HG02610 (cell line): ENCODE measurements around the gene PSMD9.
"Not testable (repeated sequence)": the region's sequence is repeated elsewhere in the genome, so short reads cannot be mapped to it uniquely, and the experiment has no call there.

Experiments
- ATAC-seq: cut with Tn5 transposase; IDR thresholded peaks from one replicate; pipeline ENCODE4 v1.9.1; 2021; ENCODE audit warnings: mild to moderate bottlenecking, moderate library complexity; ENCODE audit not compliant: unreplicated experiment

Gene PSMD9

GRCh38 chr12:121872546-121873215, 15.9 kb upstream of the PSMD9 start:
- ATAC-seq, result no peak

- ATAC-seq, result no peak
Observed at GRCh38 chr12:121873216-121873569, 15.4 kb upstream of the PSMD9 start.

- no peak for ATAC-seq
Observed at GRCh38 chr12:121874071-121874470, 14.5 kb upstream of the PSMD9 start.

- ATAC-seq, result no peak
Observed at GRCh38 chr12:121875582-121875981, 13.0 kb upstream of the PSMD9 start.

- ATAC-seq, result not testable (repeated sequence)
Observed at GRCh38 chr12:121876080-121876447, 12.5 kb upstream of the PSMD9 start.

- no peak for ATAC-seq
Observed at GRCh38 chr12:121883315-121883660, 5.3 kb upstream of the PSMD9 start.

GRCh38 chr12:121885129-121885528, 3.5 kb upstream of the PSMD9 start:
- not testable (repeated sequence) for ATAC-seq

GRCh38 chr12:121888083-121888477, 510 bp upstream of the PSMD9 start:
- no peak for ATAC-seq

GRCh38 chr12:121889274-121889624, 659 bp downstream of the PSMD9 start:
- ATAC-seq, result no peak

- ATAC-seq, result not testable (repeated sequence)
Observed at GRCh38 chr12:121889661-121890060, 1.1 kb downstream of the PSMD9 start.

- ATAC-seq, result no peak
Observed at GRCh38 chr12:121892673-121893561, 4.3 kb downstream of the PSMD9 start.

GRCh38 chr12:121893961-121894460, 5.4 kb downstream of the PSMD9 start:
- no peak for ATAC-seq

GRCh38 chr12:121894633-121895032, 6.0 kb downstream of the PSMD9 start:
- no peak for ATAC-seq

- no peak for ATAC-seq
Observed at GRCh38 chr12:121898287-121898686, 9.7 kb downstream of the PSMD9 start.

GRCh38 chr12:121899590-121899989, 11.0 kb downstream of the PSMD9 start:
- ATAC-seq, result no peak

- no peak for ATAC-seq
Observed at GRCh38 chr12:121903202-121903601, 14.6 kb downstream of the PSMD9 start.

GRCh38 chr12:121905746-121906145, 17.2 kb downstream of the PSMD9 start:
- ATAC-seq, result no peak

- no peak for ATAC-seq
Observed at GRCh38 chr12:121908702-121909101, 20.1 kb downstream of the PSMD9 start.

- ATAC-seq, result no peak
Observed at GRCh38 chr12:121911824-121912585, 23.4 kb downstream of the PSMD9 start.

- ATAC-seq, result no peak
Observed at GRCh38 chr12:121915841-121916321, 27.3 kb downstream of the PSMD9 start.

- ATAC-seq, result no peak
Observed at GRCh38 chr12:121916719-121917118, 28.1 kb downstream of the PSMD9 start.
